ENCODE results near the gene ATP10A.
"Not testable (repeated sequence)": the region's sequence is repeated elsewhere in the genome, so short reads cannot be mapped to it uniquely, and the experiment has no call there.

ATP10A gene

GRCh38 chr15:25763954-25764353 lies 99.2 kb downstream of the ATP10A start:
- TF ChIP-seq CTCF (IDR thresholded peaks at IDR 0.05; ENCODE audit: unreplicated experiment in 3 of 3) = no peak
- Mint-ChIP-seq H3K27ac (no peak overlapping the region), H3K4me1 (peaks cover 6% of the 10 kb centered on the region), H3K9me3 (peaks cover 4% of the 10 kb centered on the region), H3K4me3 (no peak overlapping the region), H3K27me3 (ENCODE audit: low read depth) (peaks cover 11% of the 10 kb centered on the region), H3K36me3 (ENCODE audit: low read depth) (no peaks in the 10 kb centered on the region)

DNA sequence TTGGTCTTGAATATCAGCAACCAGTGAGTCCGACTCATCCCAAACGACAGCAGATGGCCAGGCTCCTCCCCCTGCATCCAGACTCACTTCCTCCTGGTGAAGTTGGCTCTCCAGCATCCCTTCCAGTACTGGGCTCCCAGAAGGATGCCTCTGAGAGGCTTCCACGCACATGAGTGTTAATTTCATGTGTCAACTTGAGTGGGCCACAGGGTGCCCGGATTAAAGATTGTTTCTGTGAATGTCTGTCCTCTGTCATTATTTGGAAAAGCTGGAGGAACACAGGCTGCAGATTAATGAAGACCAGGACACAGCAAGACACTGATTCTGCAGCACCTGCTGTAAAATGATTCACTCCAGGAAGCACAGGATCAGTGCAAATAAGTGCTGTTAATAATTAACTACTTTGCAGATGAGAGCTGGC lies 99.8 kb downstream of the ATP10A start:
- Mint-ChIP-seq H3K27me3 (ENCODE audit: low read depth) (peaks cover 8% of the 10 kb centered on the region), H3K9me3 (peaks cover 4% of the 10 kb centered on the region), H3K4me1 (peaks cover 6% of the 10 kb centered on the region), H3K4me3 (no peak overlapping the region), H3K27ac (no peak overlapping the region), H3K36me3 (ENCODE audit: low read depth) (no peaks in the 10 kb centered on the region)
- TF ChIP-seq CTCF (IDR thresholded peaks at IDR 0.05; ENCODE audit: unreplicated experiment in 3 of 3) = no peak

- H3K36me3 Mint-ChIP-seq (ENCODE audit: low read depth) = no peaks in the 10 kb centered on the region
- H3K27me3 Mint-ChIP-seq (ENCODE audit: low read depth) = peaks cover 4% of the 10 kb centered on the region
- peaks cover 4% of the 10 kb centered on the region for H3K9me3 Mint-ChIP-seq
- peaks cover 6% of the 10 kb centered on the region for H3K4me1 Mint-ChIP-seq
- TF ChIP-seq CTCF (IDR thresholded peaks at IDR 0.05; ENCODE audit: unreplicated experiment in 3 of 3) = no peak
- H3K4me3 Mint-ChIP-seq = no peak overlapping the region
- no peak overlapping the region for H3K27ac Mint-ChIP-seq
Observed at GRCh38 chr15:25761971-25762662, 101.0 kb downstream of the ATP10A start.

DNA sequence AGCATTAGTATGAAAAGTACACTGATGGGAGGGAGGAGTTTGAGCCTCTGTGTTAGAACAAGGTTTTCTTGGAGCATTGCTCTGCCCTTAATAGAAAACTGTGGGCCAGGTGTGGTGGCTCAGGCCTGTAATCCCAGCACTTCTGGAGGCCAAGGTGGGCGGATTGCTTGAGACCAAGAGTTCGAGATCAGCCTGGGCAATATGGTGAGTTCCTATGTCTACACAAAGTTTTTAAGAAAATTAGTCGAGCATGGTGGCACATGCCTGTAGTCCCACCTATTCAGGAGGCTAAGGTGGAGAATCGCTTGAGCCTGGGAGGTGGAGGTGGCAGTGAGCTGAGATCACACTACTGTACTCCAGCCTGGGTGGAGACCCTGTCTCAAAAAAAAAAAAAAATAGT lies 103.7 kb downstream of the ATP10A start:
- no peak for TF ChIP-seq CTCF (IDR thresholded peaks at IDR 0.05; ENCODE audit: unreplicated experiment in 3 of 3)
- Mint-ChIP-seq H3K27ac (no peak overlapping the region), H3K9me3 (peaks cover 4% of the 10 kb centered on the region), H3K4me3 (no peak overlapping the region), H3K4me1 (no peaks in the 10 kb centered on the region), H3K27me3 (ENCODE audit: low read depth) (no peaks in the 10 kb centered on the region), H3K36me3 (ENCODE audit: low read depth) (no peaks in the 10 kb centered on the region)

DNA sequence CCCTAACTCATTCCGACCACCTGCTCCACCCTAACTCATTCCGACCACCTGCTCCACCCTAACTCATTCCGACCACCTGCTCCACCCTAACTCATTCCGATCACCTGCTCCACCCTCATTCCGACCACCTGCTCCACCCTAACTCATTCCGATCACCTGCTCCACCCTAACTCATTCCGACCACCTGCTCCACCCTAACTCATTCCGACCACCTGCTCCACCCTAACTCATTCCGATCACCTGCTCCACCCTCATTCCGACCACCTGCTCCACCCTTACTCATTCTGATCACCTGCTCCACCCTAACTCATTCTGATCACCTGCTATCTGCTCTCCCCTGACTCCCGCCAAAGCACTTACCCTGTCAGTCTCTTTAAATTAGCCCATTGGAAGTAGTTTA lies 104.5 kb downstream of the ATP10A start:
- H3K27ac Mint-ChIP-seq; H3K4me1 Mint-ChIP-seq; H3K36me3 Mint-ChIP-seq (ENCODE audit: low read depth); H3K27me3 Mint-ChIP-seq (ENCODE audit: low read depth); H3K9me3 Mint-ChIP-seq; H3K4me3 Mint-ChIP-seq: not testable (repeated sequence)

GRCh38 chr15:25743548-25744275 lies 119.4 kb downstream of the ATP10A start:
- Mint-ChIP-seq H3K27ac (no peak overlapping the region), H3K27me3 (ENCODE audit: low read depth) (peaks cover 4% of the 10 kb centered on the region), H3K4me1 (peaks cover 4% of the 10 kb centered on the region), H3K9me3 (no peaks in the 10 kb centered on the region), H3K36me3 (ENCODE audit: low read depth) (no peaks in the 10 kb centered on the region), H3K4me3 (no peak overlapping the region)
- no peak for TF ChIP-seq CTCF (IDR thresholded peaks at IDR 0.05; ENCODE audit: unreplicated experiment in 3 of 3)

Data from nephron (organoid).